22Rv1 (cell line): Measurements from ENCODE around the gene MARCHF3.

Experiments
- H3K27ac ChIP-seq: fragments of 450-650 bp; 2 replicates; pipeline ENCODE4 v1.5.1; 2017
- CTCF ChIP-seq: fragments of 450-650 bp; IDR thresholded peaks from 2 replicates; pipeline ENCODE4 v1.5.1; 2017; ENCODE audit warnings: mild to moderate bottlenecking
- ZFX ChIP-seq: fragments of 450-650 bp; IDR thresholded peaks from 2 replicates; pipeline ENCODE4 v1.6.1; 2017; ENCODE audit warnings: antibody characterized with exemption, borderline replicate concordance

The MARCHF3 gene

GRCh38 chr5:126888175-126888574 is 142.2 kb downstream of the MARCHF3 start:
- TF ChIP-seq ZFX (no peak), CTCF (no peak)
- H3K27ac ChIP-seq: no peak overlapping the region

GRCh38 chr5:126884269-126884819 is 146.0 kb downstream of the MARCHF3 start:
- TF ChIP-seq ZFX (no peak), CTCF (no peak)
- no peak overlapping the region for H3K27ac ChIP-seq

- TF ChIP-seq ZFX: no peak
- no peak for TF ChIP-seq CTCF
- H3K27ac ChIP-seq: no peak overlapping the region
These were observed 146.7 kb downstream of the MARCHF3 start for GRCh38 chr5:126883564-126884245.

GRCh38 chr5:126881821-126882600 is 148.3 kb downstream of the MARCHF3 start:
- TF ChIP-seq CTCF (no peak), ZFX (no peak)
- H3K27ac ChIP-seq: no peak overlapping the region

GRCh38 chr5:126878634-126879033 is 151.7 kb downstream of the MARCHF3 start:
- no peak for TF ChIP-seq ZFX
- TF ChIP-seq CTCF: no peak
- no peak overlapping the region for H3K27ac ChIP-seq

- TF ChIP-seq ZFX (no peak), CTCF (no peak)
- H3K27ac ChIP-seq: no peak overlapping the region
These were observed 152.3 kb downstream of the MARCHF3 start for GRCh38 chr5:126878085-126878484.

GRCh38 chr5:126877602-126878001 is 152.8 kb downstream of the MARCHF3 start:
- no peak overlapping the region for H3K27ac ChIP-seq
- no peak for TF ChIP-seq CTCF
- TF ChIP-seq ZFX: no peak
